Panc1 (cell line): ENCODE data around the gene PTPRF.

Experiments used
- SIN3A ChIP-seq: IDR thresholded peaks from 2 replicates; pipeline ENCODE4 v1.6.1; 2012; ENCODE audit warnings: low read depth, mild to moderate bottlenecking, low read length, moderate library complexity, borderline replicate concordance; ENCODE audit not compliant: insufficient read depth
- TF ChIP-seq, protein P1 (sequence below): fragments of 450-650 bp; IDR thresholded peaks from 2 replicates; pipeline ENCODE4 v1.5.1; 2017; ENCODE audit warnings: mild to moderate bottlenecking

DNA sequence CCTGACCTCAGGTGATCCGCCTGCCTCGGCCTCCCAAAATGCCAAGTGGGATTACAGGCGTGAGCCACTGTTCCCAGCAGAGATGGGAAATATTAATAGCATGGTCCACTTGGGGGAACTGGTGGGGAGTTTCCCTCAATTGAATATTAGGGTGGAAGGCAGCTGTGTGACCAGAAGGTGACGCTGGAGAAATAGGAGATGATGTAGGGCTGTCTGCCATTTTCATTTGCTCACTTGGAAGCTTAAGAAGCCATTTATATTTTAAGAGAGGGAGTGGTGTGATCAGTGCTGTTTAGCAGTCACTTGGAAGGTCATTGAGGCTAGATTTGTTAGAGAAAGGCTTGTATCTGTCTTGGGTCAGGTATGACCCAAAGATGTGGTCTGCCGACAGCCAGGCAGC, 139.2 kb downstream of the PTPRF start:
- TF ChIP-seq, protein P1, sequence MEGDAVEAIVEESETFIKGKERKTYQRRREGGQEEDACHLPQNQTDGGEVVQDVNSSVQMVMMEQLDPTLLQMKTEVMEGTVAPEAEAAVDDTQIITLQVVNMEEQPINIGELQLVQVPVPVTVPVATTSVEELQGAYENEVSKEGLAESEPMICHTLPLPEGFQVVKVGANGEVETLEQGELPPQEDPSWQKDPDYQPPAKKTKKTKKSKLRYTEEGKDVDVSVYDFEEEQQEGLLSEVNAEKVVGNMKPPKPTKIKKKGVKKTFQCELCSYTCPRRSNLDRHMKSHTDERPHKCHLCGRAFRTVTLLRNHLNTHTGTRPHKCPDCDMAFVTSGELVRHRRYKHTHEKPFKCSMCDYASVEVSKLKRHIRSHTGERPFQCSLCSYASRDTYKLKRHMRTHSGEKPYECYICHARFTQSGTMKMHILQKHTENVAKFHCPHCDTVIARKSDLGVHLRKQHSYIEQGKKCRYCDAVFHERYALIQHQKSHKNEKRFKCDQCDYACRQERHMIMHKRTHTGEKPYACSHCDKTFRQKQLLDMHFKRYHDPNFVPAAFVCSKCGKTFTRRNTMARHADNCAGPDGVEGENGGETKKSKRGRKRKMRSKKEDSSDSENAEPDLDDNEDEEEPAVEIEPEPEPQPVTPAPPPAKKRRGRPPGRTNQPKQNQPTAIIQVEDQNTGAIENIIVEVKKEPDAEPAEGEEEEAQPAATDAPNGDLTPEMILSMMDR = no peak
- TF ChIP-seq SIN3A = no peak
